ENCODE measurements around the gene TFCP2.

GRCh38 chr12:51152953-51153352 lies 20.0 kb downstream of the TFCP2 start:
- no peak for TF ChIP-seq CTCF (IDR thresholded peaks at IDR 0.05)
- TF ChIP-seq POLR2A (IDR thresholded peaks at IDR 0.05): no peak
- no peak for TF ChIP-seq POLR2AphosphoS5 (IDR thresholded peaks at IDR 0.05)
